HCT116 (cell line): ENCODE results near the gene TMEM52B. TPM values are rescaled to one million over a fixed set of nuclear protein-coding genes. Genes with fewer than 3 reads are reported as not detected.

Source experiments
- ATAC-seq: fragments of 200-7000 bp; cut with Tn5 transposase; 2 replicates; pipeline ENCODE4 v1.9.1; 2020; ENCODE audit warnings: mild to moderate bottlenecking, moderate library complexity
- BruUV-seq: library from RNA; stranded (reverse); fragments of 400-500 nt; replicated peaks from 2 replicates; lab custom pipeline; 2021; lab: Mats Ljungman, UMichigan
- CTCF ChIA-PET: fragments of 300-600 bp; sonication (Branson Sonifier 250); formaldehyde crosslinking; loops from one replicate; lab custom pipeline; 2021; ENCODE audit warnings: antibody characterized with exemption; lab: Charles Lee
- POLR2A ChIA-PET: fragments of 300-600, 350-600 bp; sonication (Branson Sonifier 250); formaldehyde crosslinking; loops from one replicate; lab custom pipeline; 2021; ENCODE audit warnings: antibody characterized with exemption; lab: Charles Lee
- RAD21 ChIA-PET, 2 experiments: fragments of 300-600 bp; sonication (Branson Sonifier 250); formaldehyde crosslinking; loops; one replicate each; lab custom pipeline; 2023; ENCODE audit warnings: low total read pairs in 2 of 2; ENCODE audit not compliant: uncharacterized antibody in 2 of 2, unreplicated experiment in 2 of 2, low non-redundant PET in 1 of 2; lab: Charles Lee
- DNase-seq: peaks from one replicate; pipeline ENCODE4 v3.0.0-alpha.2; 2010; ENCODE audit warnings: low read depth, low spot score
- H2AFZ ChIP-seq: fragments of 200-600 bp; shearing (Covaris generic), sonication (generic); 2 replicates; pipeline ENCODE4 v1.6.1; 2017; ENCODE audit warnings: low read depth, mixed run types, mixed read lengths, antibody characterized with exemption, low read length; ENCODE audit not compliant: poor library complexity, severe bottlenecking
- H3K27ac ChIP-seq: 2 replicates; pipeline ENCODE4 v1.5.1; 2012; ENCODE audit warnings: low read depth, low read length
- H3K27me3 ChIP-seq: fragments of 200-600 bp; sonication (generic); 2 replicates; pipeline ENCODE4 v1.6.1; 2016; ENCODE audit warnings: mixed run types, low read length, mixed read lengths; ENCODE audit not compliant: insufficient read depth
- H3K36me3 ChIP-seq, 2 experiments: fragments of 200-500 bp in 1 of 2; fragments of 200-600 bp in 1 of 2; sonication (Bioruptor generic) in 1 of 2; sonication (generic) in 1 of 2; 2 replicates each; pipeline versions ENCODE4 v1.5.1 to v1.6.1; 2014 to 2016; ENCODE audit warnings: low read length in 2 of 2, inconsistent platforms in 1 of 2, mixed read lengths in 1 of 2, mixed run types in 1 of 2; ENCODE audit not compliant: insufficient read depth in 2 of 2, control insufficient read depth in 1 of 2
- H3K4me1 ChIP-seq, 2 experiments: fragments of 200-600 bp in 1 of 2; sonication (generic) in 1 of 2; 2 replicates each; pipeline versions ENCODE4 v1.5.1 to v1.6.1; 2012 to 2017; ENCODE audit warnings: low read length in 2 of 2, inconsistent platforms in 1 of 2, mild to moderate bottlenecking in 1 of 2, mixed read lengths in 1 of 2, mixed run types in 1 of 2, moderate library complexity in 1 of 2; ENCODE audit not compliant: insufficient read depth in 2 of 2, control insufficient read depth in 1 of 2
- H3K4me2 ChIP-seq: fragments of 200-600 bp; sonication (generic); 2 replicates; pipeline ENCODE4 v1.6.1; 2017; ENCODE audit warnings: mixed run types, low read length, mixed read lengths
- H3K4me3 ChIP-seq, 2 experiments: fragments of 200-600 bp in 1 of 2; sonication (generic) in 1 of 2; replicated peaks in 1 of 2; 2 replicates each; pipeline ENCODE4 v1.5.1; 2011 to 2016; ENCODE audit warnings: low read length in 2 of 2, control low read depth in 1 of 2, low read depth in 1 of 2, mild to moderate bottlenecking in 1 of 2, mixed read lengths in 1 of 2, mixed run types in 1 of 2
- H3K79me2 ChIP-seq: fragments of 200-600 bp; sonication (generic); 2 replicates; pipeline ENCODE4 v1.6.1; 2017; ENCODE audit warnings: mild to moderate bottlenecking, mixed run types, low read length, moderate library complexity, mixed read lengths; ENCODE audit not compliant: insufficient read depth
- H3K9ac ChIP-seq: fragments of 200-600 bp; sonication (generic); 2 replicates; pipeline ENCODE4 v1.6.1; 2016; ENCODE audit warnings: low read length, mixed read lengths
- H3K9me2 ChIP-seq: fragments of 200-600 bp; sonication (generic), shearing (Covaris generic); 2 replicates; pipeline ENCODE4 v1.6.1; 2017; ENCODE audit warnings: mixed run types, mild to moderate bottlenecking, moderate library complexity; ENCODE audit not compliant: insufficient read depth
- H3K9me3 ChIP-seq, 2 experiments: fragments of 200-500 bp in 1 of 2; fragments of 200-600 bp in 1 of 2; sonication (Bioruptor generic) in 1 of 2; sonication (generic) in 1 of 2; 2 replicates each; pipeline ENCODE4 v1.6.1; 2014 to 2017; ENCODE audit warnings: low read length in 2 of 2, mixed read lengths in 2 of 2, inconsistent platforms in 1 of 2, low read depth in 1 of 2, mild to moderate bottlenecking in 1 of 2, mixed run types in 1 of 2, moderate library complexity in 1 of 2; ENCODE audit not compliant: control insufficient read depth in 1 of 2, insufficient read depth in 1 of 2
- H4K20me1 ChIP-seq: fragments of 200-600 bp; sonication (generic), shearing (Covaris generic); 2 replicates; pipeline ENCODE4 v1.6.1; 2017; ENCODE audit warnings: mixed run types, mild to moderate bottlenecking, moderate library complexity; ENCODE audit not compliant: insufficient read depth
- ATF3 ChIP-seq: IDR thresholded peaks from 2 replicates; pipeline ENCODE4 v1.6.1; 2012
- CBX3 ChIP-seq: IDR thresholded peaks from 2 replicates; pipeline ENCODE4 v1.6.1; 2012; ENCODE audit warnings: low read depth
- CEBPB ChIP-seq: IDR thresholded peaks from 2 replicates; pipeline ENCODE4 v1.6.1; 2012; ENCODE audit warnings: low read depth
- ELF1 ChIP-seq: IDR thresholded peaks from 2 replicates; pipeline ENCODE4 v1.6.1; 2012; ENCODE audit warnings: low read depth, borderline replicate concordance
- EZH2 ChIP-seq: fragments of 200-600 bp; sonication (generic); IDR thresholded peaks from 2 replicates; pipeline ENCODE4 v1.6.1; 2017; ENCODE audit warnings: antibody characterized with exemption, mixed run types
- EZH2phosphoT487 ChIP-seq: fragments of 200-600 bp; IDR thresholded peaks from 2 replicates; pipeline ENCODE4 v1.6.1; 2018; ENCODE audit warnings: antibody characterized with exemption, borderline replicate concordance
- JUND ChIP-seq: IDR thresholded peaks from 2 replicates; pipeline ENCODE4 v1.6.1; 2012
- MAX ChIP-seq: IDR thresholded peaks from 2 replicates; pipeline ENCODE4 v1.6.1; 2012
- RAD21 ChIP-seq: IDR thresholded peaks from 2 replicates; pipeline ENCODE4 v1.6.1; 2012; ENCODE audit warnings: low read depth, mild to moderate bottlenecking
- REST ChIP-seq: IDR thresholded peaks from 2 replicates; pipeline ENCODE4 v1.6.1; 2012; ENCODE audit warnings: low read depth
- SIN3A ChIP-seq: IDR thresholded peaks from 2 replicates; pipeline ENCODE4 v1.6.1; 2012; ENCODE audit warnings: low read depth
- SP1 ChIP-seq: IDR thresholded peaks from 2 replicates; pipeline ENCODE4 v1.6.1; 2012; ENCODE audit warnings: low read depth
- TCF7L2 ChIP-seq: IDR thresholded peaks from 2 replicates; pipeline ENCODE4 v1.7.0; 2011; ENCODE audit warnings: borderline replicate concordance, inconsistent platforms; ENCODE audit not compliant: insufficient read depth, insufficient read length; ENCODE audit errors: extremely low read depth
- YY1 ChIP-seq: IDR thresholded peaks from 2 replicates; pipeline ENCODE4 v1.6.1; 2011; ENCODE audit warnings: low read length, low read depth, moderate library complexity, mild to moderate bottlenecking; ENCODE audit not compliant: insufficient replicate concordance; ENCODE audit errors: extremely low read depth
- ZFX ChIP-seq: fragments of 450-650 bp; IDR thresholded peaks from 2 replicates; pipeline ENCODE4 v1.6.1; 2017
- ZNF274 ChIP-seq: fragments of 200-500 bp; sonication (Bioruptor generic); IDR thresholded peaks from 2 replicates; pipeline ENCODE4 v1.6.1; 2014; ENCODE audit warnings: mild to moderate bottlenecking, low read depth, low read length, inconsistent platforms
- intact Hi-C: fragments of 100-400 bp; cut with micrococcal nuclease; formaldehyde crosslinking; loops from 2 replicates; pipeline ENCODE4 v1.10.0; 2022
- total RNA-seq: library from RNA; stranded (reverse); gene quantifications from one replicate; pipeline ENCODE4 v1.2.1, GENCODE V29; 2021; ENCODE audit not compliant: unreplicated experiment

TMEM52B gene
- total RNA-seq, 1 experiment from 2014 or later, result not detected

- intact Hi-C loops, result no loop called here
- no peaks in the 10 kb centered on the region for H3K4me1 ChIP-seq
- H3K27me3 ChIP-seq, result no peaks in the 10 kb centered on the region
- CTCF ChIA-PET, result interaction anchor here (1.0 to 1.4 kb wide), 2 partner anchors 14 to 23 kb away, joined by 3 to 4 read pairs; no protein-coding TSS in a partner anchor
- H3K79me2 ChIP-seq, result no peaks in the 10 kb centered on the region
- H3K9me3 ChIP-seq, result no peaks in the 10 kb centered on the region
- no peak overlapping the region for H3K4me2 ChIP-seq
- no peaks in the 10 kb centered on the region for H3K36me3 ChIP-seq
- no peak overlapping the region for H3K9ac ChIP-seq
- DNase-seq, result no peak
- H3K9me2 ChIP-seq, result no peaks in the 10 kb centered on the region
- RAD21 ChIA-PET, result no interaction called here
- H3K4me3 ChIP-seq, result no peak overlapping the region
- no peaks in the 10 kb centered on the region for H4K20me1 ChIP-seq
- TF ChIP-seq SP1 (no peak), MAX (no peak), EZH2phosphoT487 (no peak), CEBPB (no peak), YY1 (no peak), ATF3 (no peak), SIN3A (no peak), JUND (no peak), TCF7L2 (no peak), ZFX (no peak), EZH2 (no peak), CBX3 (no peak), REST (no peak), ZNF274 (no peak), ELF1 (no peak), RAD21 (no peak)
- H3K27ac ChIP-seq, result no peak overlapping the region
- POLR2A ChIA-PET, result no interaction called here
- no TSS peak for BruUV-seq
- ATAC-seq, result no peak
- H2AFZ ChIP-seq, result no peak overlapping the region
Measured at GRCh38 chr12:10175846-10176636, 2.8 kb upstream of the TMEM52B start.
